Muscle of leg (tissue), 11 donors: ENCODE measurements around the gene GALNT17. TPM values are rescaled to one million over a fixed set of nuclear protein-coding genes. Genes with fewer than 3 reads are reported as not detected.

Experiments used
- DNase-seq: peaks from one replicate; pipeline ENCODE4 v3.0.0; 2013
- H3K27ac ChIP-seq: one replicate; pipeline ENCODE4 v1.5.1; 2013; ENCODE audit warnings: mild to moderate bottlenecking, low read length, control low read depth
- H3K27me3 ChIP-seq: one replicate; pipeline ENCODE4 v1.6.1; 2013; ENCODE audit warnings: low read length; ENCODE audit not compliant: control insufficient read depth, insufficient read depth
- H3K36me3 ChIP-seq: one replicate; pipeline ENCODE4 v1.6.1; 2013; ENCODE audit warnings: low read length; ENCODE audit not compliant: control insufficient read depth, insufficient read depth
- H3K4me1 ChIP-seq: one replicate; pipeline ENCODE4 v1.6.1; 2013; ENCODE audit warnings: low read length; ENCODE audit not compliant: control insufficient read depth, insufficient read depth
- H3K4me3 ChIP-seq: one replicate; pipeline ENCODE4 v1.5.1; 2013; ENCODE audit warnings: low read length, control low read depth
- H3K9me3 ChIP-seq: replicated peaks from 2 replicates; pipeline ENCODE4 v1.6.1; 2013; ENCODE audit warnings: low read depth, low read length; ENCODE audit not compliant: control insufficient read depth
- WGBS: methylation state at CpG from one replicate; pipeline ENCODE4 v1.1.5; 2013; ENCODE audit warnings: missing lambda C conversion rate; ENCODE audit not compliant: insufficient coverage; 5-methylcytosine and 5-hydroxymethylcytosine counted together
- polyA plus RNA-seq, 8 donors: library from polyadenylated mRNA; unstranded; fragments of 120-200 nt; gene quantifications; one replicate each; pipeline versions ENCODE4 v1.2.1 to v1.2.3, GENCODE V29; 2013; ENCODE audit warnings: inconsistent platforms in 1 of 8, low replicate concordance in 1 of 8; ENCODE audit not compliant: insufficient read length in 8 of 8, insufficient read depth in 1 of 8
- total RNA-seq: library from RNA; stranded (reverse); fragments of 120-200 nt; gene quantifications from one replicate; pipeline ENCODE4 v1.2.4, GENCODE V29; 2013

Gene GALNT17
- total and polyA plus RNA-seq, 9 donors, result 22.5 to 40.0 (median 29.5) TPM

DNA sequence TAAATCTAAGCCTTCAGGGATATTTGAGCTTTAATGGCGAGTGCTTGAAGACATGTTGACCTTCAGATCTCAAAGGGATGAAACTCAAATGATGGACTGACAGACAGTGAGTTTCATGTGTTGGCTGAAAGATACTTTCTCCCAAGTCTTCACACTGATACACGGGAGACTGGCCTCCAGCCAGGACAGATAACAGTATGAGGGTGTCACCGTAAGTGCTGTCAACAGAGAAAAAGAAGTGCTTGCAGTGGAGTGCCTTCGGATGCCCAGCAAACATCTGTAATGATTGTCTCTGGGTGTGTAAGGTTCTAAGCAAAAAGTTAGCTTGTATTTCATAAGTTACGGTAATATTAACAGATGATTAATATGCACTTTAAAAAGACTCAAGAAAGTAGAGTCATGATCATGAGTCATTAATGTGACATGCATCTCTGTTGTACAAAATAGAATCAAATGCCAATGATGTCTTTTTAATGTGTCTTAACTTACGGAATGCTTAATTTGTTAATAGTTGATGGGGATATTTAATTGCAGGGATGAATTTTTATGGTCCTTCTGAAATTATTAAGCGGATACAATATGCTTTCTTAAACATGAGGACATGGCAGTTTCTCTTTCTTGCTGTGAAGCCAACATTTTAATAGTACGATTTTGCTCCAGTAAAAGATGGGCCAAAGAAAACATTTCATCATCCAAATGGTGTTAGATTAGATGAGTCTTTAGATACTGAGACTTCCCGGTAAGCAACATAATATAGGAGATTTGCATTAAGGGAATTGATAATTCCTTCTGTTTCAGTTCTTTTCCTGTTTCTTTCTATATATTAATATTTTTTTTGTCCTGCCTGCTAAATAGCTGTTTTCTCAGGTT is 292.5 kb downstream of the GALNT17 start:
- no peaks in the 10 kb centered on the region for H3K4me1 ChIP-seq
- no peak overlapping the region for H3K4me3 ChIP-seq
- 69% methylated on average over 2 of the region's 9 CpGs for WGBS
- DNase-seq, result peak; percentile 67
- H3K9me3 ChIP-seq, result no peaks in the 10 kb centered on the region
- H3K36me3 ChIP-seq, result peaks cover 15% of the 10 kb centered on the region
- no peaks in the 10 kb centered on the region for H3K27me3 ChIP-seq
- H3K27ac ChIP-seq, result no peak overlapping the region

- no peak for DNase-seq
- Histone ChIP-seq H3K4me3 (no peak overlapping the region), H3K9me3 (no peaks in the 10 kb centered on the region), H3K27ac (no peak overlapping the region), H3K27me3 (no peaks in the 10 kb centered on the region), H3K4me1 (no peaks in the 10 kb centered on the region), H3K36me3 (peaks cover 9% of the 10 kb centered on the region)
- 64% methylated on average over 1 of the region's 2 CpGs for WGBS
Observed at GRCh38 chr7:71429083-71429482, 297.1 kb downstream of the GALNT17 start.

DNA sequence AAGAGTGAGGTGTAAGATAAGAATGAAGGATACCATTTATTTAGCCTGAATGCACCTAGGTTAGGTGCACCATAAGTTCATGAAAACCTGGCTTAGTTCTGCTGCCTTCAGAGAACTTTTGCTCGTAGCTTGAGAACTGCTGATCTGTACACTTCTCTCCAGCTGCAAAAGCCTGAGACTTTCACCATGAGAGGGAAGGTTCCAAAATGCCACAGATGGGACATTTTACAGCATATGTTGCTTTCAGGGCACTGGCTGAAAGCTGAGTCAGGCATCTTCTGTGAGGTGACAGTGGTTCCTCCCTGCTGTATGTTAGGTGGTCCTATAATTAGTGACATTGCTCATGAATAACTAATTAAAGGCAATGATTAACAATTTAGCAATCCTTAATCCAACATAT is 298.3 kb downstream of the GALNT17 start:
- no peaks in the 10 kb centered on the region for H3K9me3 ChIP-seq
- H3K4me3 ChIP-seq, result no peak overlapping the region
- no peak overlapping the region for H3K27ac ChIP-seq
- peaks cover 9% of the 10 kb centered on the region for H3K36me3 ChIP-seq
- no peak for DNase-seq
- WGBS, result no CpG with 5 or more reads among the region's 1 CpG
- no peaks in the 10 kb centered on the region for H3K27me3 ChIP-seq
- no peaks in the 10 kb centered on the region for H3K4me1 ChIP-seq

DNA sequence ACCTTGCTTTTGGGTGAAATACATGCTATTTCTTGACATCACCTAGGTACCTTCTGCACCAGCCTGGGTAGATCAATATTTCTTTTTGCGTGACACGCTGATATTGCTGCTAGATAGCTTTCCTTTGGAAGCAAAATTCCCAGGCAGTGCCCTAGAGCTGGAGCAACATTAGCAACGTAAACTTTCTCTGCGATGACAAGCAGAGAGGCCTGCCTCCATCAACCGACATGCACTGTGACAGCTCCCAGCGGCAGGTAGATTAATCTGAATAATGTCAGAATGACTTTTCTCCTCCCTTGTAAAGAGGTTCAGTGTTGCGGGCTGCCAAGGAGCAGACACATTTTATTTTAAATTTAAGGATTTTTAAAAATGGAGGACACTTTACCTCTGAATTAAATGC is 307.4 kb downstream of the GALNT17 start:
- Histone ChIP-seq H3K27ac (no peak overlapping the region), H3K36me3 (no peaks in the 10 kb centered on the region), H3K4me3 (no peak overlapping the region), H3K9me3 (peaks cover 5% of the 10 kb centered on the region), H3K27me3 (no peaks in the 10 kb centered on the region), H3K4me1 (peaks cover 8% of the 10 kb centered on the region)
- DNase-seq, result no peak
- WGBS, result 74% methylated on average over 5 of the region's 7 CpGs

GRCh38 chr7:71442492-71443190 is 310.7 kb downstream of the GALNT17 start:
- Histone ChIP-seq H3K4me3 (no peak overlapping the region), H3K9me3 (peaks cover 2% of the 10 kb centered on the region), H3K27ac (no peak overlapping the region), H3K27me3 (no peaks in the 10 kb centered on the region), H3K36me3 (no peaks in the 10 kb centered on the region), H3K4me1 (peaks cover 8% of the 10 kb centered on the region)
- DNase-seq, result peak; percentile 24
- 46% methylated on average over 5 of the region's 11 CpGs for WGBS

GRCh38 chr7:71443191-71443530 is 311.2 kb downstream of the GALNT17 start:
- H3K36me3 ChIP-seq, result no peaks in the 10 kb centered on the region
- DNase-seq, result no peak
- peaks cover 8% of the 10 kb centered on the region for H3K4me1 ChIP-seq
- H3K27ac ChIP-seq, result no peak overlapping the region
- no peaks in the 10 kb centered on the region for H3K9me3 ChIP-seq
- H3K27me3 ChIP-seq, result no peaks in the 10 kb centered on the region
- H3K4me3 ChIP-seq, result no peak overlapping the region
- WGBS, result 30% methylated on average over 2 of the region's 6 CpGs

GRCh38 chr7:71444130-71444529 is 312.2 kb downstream of the GALNT17 start:
- no peaks in the 10 kb centered on the region for H3K9me3 ChIP-seq
- DNase-seq, result no peak
- H3K36me3 ChIP-seq, result no peaks in the 10 kb centered on the region
- no peak overlapping the region for H3K4me3 ChIP-seq
- H3K27me3 ChIP-seq, result no peaks in the 10 kb centered on the region
- H3K4me1 ChIP-seq, result peaks cover 8% of the 10 kb centered on the region
- no peak overlapping the region for H3K27ac ChIP-seq
- 83% methylated on average over 2 of the region's 4 CpGs for WGBS

- no CpG with 5 or more reads among the region's 2 CpGs for WGBS
- H3K27me3 ChIP-seq, result no peaks in the 10 kb centered on the region
- no peak for DNase-seq
- no peak overlapping the region for H3K4me3 ChIP-seq
- no peaks in the 10 kb centered on the region for H3K9me3 ChIP-seq
- H3K27ac ChIP-seq, result no peak overlapping the region
- no peaks in the 10 kb centered on the region for H3K36me3 ChIP-seq
- H3K4me1 ChIP-seq, result peaks cover 11% of the 10 kb centered on the region
Observed at GRCh38 chr7:71453630-71454029, 321.7 kb downstream of the GALNT17 start.

- Histone ChIP-seq H3K4me3 (no peak overlapping the region), H3K36me3 (no peaks in the 10 kb centered on the region), H3K9me3 (no peaks in the 10 kb centered on the region), H3K4me1 (peaks cover 17% of the 10 kb centered on the region), H3K27ac (no peak overlapping the region), H3K27me3 (no peaks in the 10 kb centered on the region)
- DNase-seq, result no peak
Observed at GRCh38 chr7:71454981-71455380, 323.0 kb downstream of the GALNT17 start.

GRCh38 chr7:71457021-71457420 is 325.1 kb downstream of the GALNT17 start:
- H3K9me3 ChIP-seq, result no peaks in the 10 kb centered on the region
- H3K27ac ChIP-seq, result no peak overlapping the region
- WGBS, result 28% methylated on average over 3 of the region's 4 CpGs
- peaks cover 18% of the 10 kb centered on the region for H3K4me1 ChIP-seq
- DNase-seq, result no peak
- no peaks in the 10 kb centered on the region for H3K36me3 ChIP-seq
- H3K27me3 ChIP-seq, result no peaks in the 10 kb centered on the region
- no peak overlapping the region for H3K4me3 ChIP-seq
